RWPE2 (cell line): ENCODE data around the gene LMO1.

Experiments
- ATAC-seq: fragments of 200-7000 bp; cut with Tn5 transposase; 3 replicates; pipeline ENCODE4 v1.9.1; 2021; ENCODE audit warnings: low read depth
- DNase-seq: peaks from one replicate; pipeline ENCODE4 v3.0.0-alpha.2; 2020; ENCODE audit warnings: low spot score
- H3K27ac ChIP-seq: fragments of 450-650 bp; 2 replicates; pipeline ENCODE4 v1.5.1; 2017; ENCODE audit warnings: mild to moderate bottlenecking; ENCODE audit not compliant: poor library complexity, severe bottlenecking
- H3K27me3 ChIP-seq: fragments of 250-450 bp; sonication (Bioruptor Pico); 2 replicates; pipeline ENCODE4 v1.5.1; 2021; ENCODE audit warnings: mild to moderate bottlenecking, moderate library complexity; ENCODE audit not compliant: insufficient read depth, poor library complexity, severe bottlenecking
- H3K36me3 ChIP-seq: fragments of 250-450 bp; sonication (Bioruptor Pico); 2 replicates; pipeline ENCODE4 v1.5.1; 2020; ENCODE audit warnings: low read depth, mild to moderate bottlenecking, moderate library complexity
- H3K4me1 ChIP-seq: fragments of 250-450 bp; sonication (Bioruptor Pico); 2 replicates; pipeline ENCODE4 v1.5.1; 2021; ENCODE audit warnings: mild to moderate bottlenecking, moderate library complexity; ENCODE audit not compliant: insufficient read depth, poor library complexity, severe bottlenecking
- H3K4me3 ChIP-seq: fragments of 250-450 bp; sonication (Bioruptor Pico); 2 replicates; pipeline ENCODE4 v1.5.1; 2021; ENCODE audit warnings: mild to moderate bottlenecking, moderate library complexity; ENCODE audit not compliant: severe bottlenecking
- H3K9me3 ChIP-seq: fragments of 250-450 bp; sonication (Bioruptor Pico); 2 replicates; pipeline ENCODE4 v1.5.1; 2021; ENCODE audit warnings: mild to moderate bottlenecking, moderate library complexity; ENCODE audit not compliant: severe bottlenecking
- CTCF ChIP-seq: fragments of 450-650 bp; IDR thresholded peaks from one replicate; pipeline ENCODE4 v1.5.1; 2017; ENCODE audit warnings: mild to moderate bottlenecking, moderate library complexity; ENCODE audit not compliant: poor library complexity, severe bottlenecking

LMO1 gene

GRCh38 chr11:8230178-8230859 is 33.4 kb downstream of the LMO1 start:
- Histone ChIP-seq H3K27me3 (no peaks in the 10 kb centered on the region), H3K27ac (no peak overlapping the region), H3K4me1 (peaks cover 28% of the 10 kb centered on the region), H3K4me3 (no peak overlapping the region), H3K9me3 (no peaks in the 10 kb centered on the region), H3K36me3 (no peaks in the 10 kb centered on the region)
- ATAC-seq (no peak), DNase-seq (no peak)
- TF ChIP-seq CTCF, result no peak

GRCh38 chr11:8229299-8230177 is 34.1 kb downstream of the LMO1 start:
- peak; percentile 78 for DNase-seq
- peak; percentile 17; the same call in 2 of the 3 replicates for ATAC-seq
- no peaks in the 10 kb centered on the region for H3K9me3 ChIP-seq
- H3K27ac ChIP-seq, result no peak overlapping the region
- no peak for TF ChIP-seq CTCF
- H3K4me1 ChIP-seq, result peaks cover 28% of the 10 kb centered on the region
- H3K36me3 ChIP-seq, result no peaks in the 10 kb centered on the region
- no peaks in the 10 kb centered on the region for H3K27me3 ChIP-seq
- H3K4me3 ChIP-seq, result no peak overlapping the region

GRCh38 chr11:8228231-8228630 is 35.4 kb downstream of the LMO1 start:
- Histone ChIP-seq H3K4me1 (peaks cover 15% of the 10 kb centered on the region), H3K4me3 (no peak overlapping the region), H3K27me3 (no peaks in the 10 kb centered on the region), H3K27ac (no peak overlapping the region), H3K9me3 (no peaks in the 10 kb centered on the region), H3K36me3 (no peaks in the 10 kb centered on the region)
- TF ChIP-seq CTCF, result no peak
- ATAC-seq (no peak), DNase-seq (peak; percentile 28)

GRCh38 chr11:8227156-8228152 is 36.2 kb downstream of the LMO1 start:
- TF ChIP-seq CTCF, result no peak
- peak; percentile 79 for ATAC-seq
- Histone ChIP-seq H3K27ac (peak overlapping the region; percentile 15), H3K4me1 (peaks cover 14% of the 10 kb centered on the region), H3K36me3 (no peaks in the 10 kb centered on the region), H3K9me3 (no peaks in the 10 kb centered on the region), H3K4me3 (no peak overlapping the region), H3K27me3 (no peaks in the 10 kb centered on the region)
- no peak for DNase-seq
